Activated CD8-positive, alpha-beta memory T cell treated with anti-CD3 and anti-CD28 coated beads, Interleukin-2, amount 50 U/mL, for 4 hours (primary cell): ENCODE results near the gene ZNF317.
A peak's percentile ranks its signal among the peaks of the same experiment; 100 is the strongest.

ENCODE experiments used
- DNase-seq: peaks from one replicate; pipeline ENCODE4 v3.0.0-alpha.2; 2020

ZNF317 gene

GRCh38 chr19:9140159-9140874 is at the start of gene ZNF317:
Gene ZNF317, plus strand, starts transcription at chr19:9140397. Its CDS starts 15,620 bp downstream, at chr19:9156017.
- DNase-seq: peak; percentile 89

DNA sequence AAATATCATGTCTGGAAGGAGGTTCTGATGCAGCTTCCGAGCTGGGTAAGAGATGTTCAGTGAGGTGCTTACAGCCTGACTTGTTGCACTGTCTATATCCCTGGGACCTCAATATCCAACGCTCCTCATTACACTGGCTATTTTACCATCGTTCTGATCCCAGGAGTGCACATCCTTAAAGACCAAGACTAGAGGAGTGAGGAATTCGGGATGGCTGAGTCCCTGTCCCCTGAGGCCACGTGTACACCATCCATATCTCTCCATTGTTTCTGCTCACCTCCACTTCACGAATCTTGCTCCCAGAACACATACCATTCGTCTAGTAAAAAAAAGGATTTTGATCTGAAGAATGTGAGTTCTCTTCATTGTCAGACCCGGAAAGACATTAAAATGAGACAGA is 32.8 kb upstream of the ZNF317 start, which contains the start of gene OR7G2:
OR7G2 (minus strand) TSS at position 101 of the 400 bp plus-strand sequence. CDS start 4,232 bp downstream, outside the sequence.
- no peak for DNase-seq

DNA sequence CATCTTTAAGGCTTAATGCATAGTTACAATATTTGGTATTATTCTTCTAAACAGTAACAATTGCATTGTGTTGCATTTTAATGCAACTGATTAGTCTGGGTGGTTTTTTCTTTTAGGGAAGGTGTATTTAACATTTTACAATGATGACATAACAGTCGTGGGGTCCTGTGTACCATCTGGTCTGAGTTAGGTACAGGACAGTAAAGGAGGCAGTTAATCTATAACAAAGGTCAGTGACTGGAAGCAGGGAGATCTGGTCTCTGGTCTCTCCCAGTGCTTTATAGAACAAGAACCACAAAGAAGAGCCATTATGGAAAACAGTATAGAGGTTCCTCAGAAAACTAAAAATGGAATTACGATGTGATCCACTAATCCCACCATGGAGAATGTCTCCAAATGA is 30.2 kb upstream of the ZNF317 start:
- no peak for DNase-seq

GRCh38 chr19:9115307-9115813 is 24.8 kb upstream of the ZNF317 start, which contains the start of gene OR7G1:
Gene OR7G1, minus strand, starts transcription at chr19:9115763. Its CDS starts 0 bp downstream, at chr19:9115763.
- no peak for DNase-seq

DNA sequence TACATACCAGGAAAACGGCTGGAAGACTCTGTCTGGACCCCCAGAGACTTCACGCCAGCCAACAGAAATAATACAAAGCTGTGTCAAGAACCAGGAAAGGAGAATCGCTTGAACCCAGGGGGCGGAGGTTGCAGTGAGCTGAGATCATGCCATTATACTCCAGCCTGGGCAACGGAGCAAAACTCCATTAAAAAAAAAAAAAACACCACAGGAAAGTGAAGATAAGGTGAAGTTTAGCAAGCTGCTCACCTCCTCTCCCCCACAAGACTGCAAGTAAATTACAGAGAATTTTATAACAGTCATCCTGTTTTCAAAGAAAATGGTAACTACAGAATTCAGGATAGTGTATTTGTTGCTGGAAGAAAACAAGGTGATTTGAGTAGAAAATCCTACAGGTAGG is 23.6 kb upstream of the ZNF317 start:
- no peak for DNase-seq

- no peak for DNase-seq
These were observed 13.2 kb upstream of the ZNF317 start, which contains the start of gene OR7G3 for GRCh38 chr19:9126900-9127405. Gene OR7G3, minus strand, starts transcription at chr19:9126950. Its CDS starts 0 bp downstream, at chr19:9126950.

- DNase-seq: no peak
These were observed 12.0 kb upstream of the ZNF317 start for GRCh38 chr19:9128171-9128570.

GRCh38 chr19:9130965-9131364 is 9.2 kb upstream of the ZNF317 start:
- no peak for DNase-seq

GRCh38 chr19:9132422-9132821 is 7.8 kb upstream of the ZNF317 start:
- DNase-seq: no peak

DNA sequence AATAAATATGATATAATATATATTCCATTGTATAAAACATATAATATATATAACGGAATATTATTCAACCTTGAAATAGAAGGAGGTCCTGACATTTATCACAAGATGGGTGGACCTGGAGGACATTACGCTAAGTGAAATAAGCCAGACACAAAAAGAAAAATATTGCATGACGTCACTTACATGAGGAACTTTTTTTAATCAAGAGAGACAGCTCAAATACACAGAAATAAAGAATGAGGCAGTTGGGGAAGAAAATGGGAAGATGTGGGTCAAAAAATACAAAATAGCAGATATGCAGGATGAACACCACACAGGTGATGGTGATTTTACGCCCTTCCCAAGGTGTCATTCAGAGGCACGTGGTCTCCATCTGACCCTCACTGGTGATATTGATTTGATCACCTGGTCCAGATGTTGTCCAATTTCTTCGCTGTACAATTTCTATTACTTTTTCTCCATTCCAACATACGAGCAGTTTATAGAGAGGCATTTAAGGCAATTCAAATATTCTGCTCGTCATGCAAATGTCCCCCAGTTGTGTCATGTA is 513 bp upstream of the ZNF317 start:
- DNase-seq: no peak

GRCh38 chr19:9144920-9145319 is 4.7 kb downstream of the ZNF317 start:
- no peak for DNase-seq

DNA sequence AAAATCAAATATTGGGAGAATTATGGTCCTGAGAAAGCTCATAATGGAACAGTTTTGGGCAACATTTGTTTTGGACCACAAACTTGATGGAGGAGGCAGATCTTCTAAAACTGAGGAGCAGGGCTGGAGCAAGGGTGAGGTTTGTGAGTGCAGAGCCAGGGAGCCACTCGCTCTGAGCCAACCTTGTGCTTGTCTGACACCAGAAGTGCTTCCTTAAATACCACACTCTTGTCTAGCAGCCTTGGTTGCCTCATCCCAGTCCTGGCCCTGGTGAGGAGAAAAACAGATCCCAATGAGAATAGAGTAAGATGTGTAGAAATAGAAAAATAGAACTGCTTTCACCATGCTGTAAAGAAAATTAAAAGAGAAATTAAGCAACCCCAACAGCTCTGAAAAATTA is 6.7 kb downstream of the ZNF317 start:
- DNase-seq: no peak

DNA sequence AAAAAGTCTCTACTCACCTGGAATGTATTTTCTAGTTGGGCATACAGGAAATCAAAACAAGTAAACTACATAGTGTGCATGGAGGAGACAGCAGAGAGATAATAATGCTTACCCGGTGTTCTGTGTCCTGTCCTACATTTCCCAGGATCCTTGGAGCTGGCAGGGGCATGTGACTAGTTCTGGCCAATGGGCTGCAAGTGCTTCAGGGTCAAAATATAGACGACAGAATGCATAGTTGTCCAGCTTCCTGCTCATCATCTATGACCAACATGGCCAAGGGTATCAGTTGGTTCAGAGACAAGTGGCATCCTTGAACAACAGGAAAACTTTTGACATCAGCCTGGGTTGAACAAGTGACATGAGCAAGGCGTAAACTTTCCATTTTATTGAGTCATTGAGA is 8.5 kb downstream of the ZNF317 start:
- DNase-seq: no peak

- DNase-seq: no peak
These were observed 9.8 kb downstream of the ZNF317 start for GRCh38 chr19:9149997-9150396.

- DNase-seq: no peak
These were observed 10.5 kb downstream of the ZNF317 start for GRCh38 chr19:9150650-9151049.

DNA sequence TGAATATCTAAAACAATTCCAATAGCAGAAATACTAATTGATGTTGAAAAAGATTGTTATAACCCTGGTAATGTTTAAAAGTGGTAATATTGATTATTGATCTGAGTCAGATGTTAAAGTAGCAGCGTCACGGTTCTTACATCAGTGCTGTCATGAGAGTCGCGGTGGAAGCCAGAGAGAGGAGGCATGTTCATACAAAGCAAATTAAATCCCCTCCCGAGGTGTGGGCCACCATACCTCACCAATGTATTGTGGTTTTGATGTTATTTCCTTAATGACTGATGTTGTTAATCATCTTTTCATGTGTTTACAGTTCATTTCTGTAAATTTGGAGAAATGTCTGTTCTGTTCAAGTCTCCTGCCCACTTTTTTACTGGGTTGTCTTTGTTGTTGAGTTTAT is 11.2 kb downstream of the ZNF317 start:
- no peak for DNase-seq

GRCh38 chr19:9155591-9155990 is 15.4 kb downstream of the ZNF317 start:
- DNase-seq: no peak

DNA sequence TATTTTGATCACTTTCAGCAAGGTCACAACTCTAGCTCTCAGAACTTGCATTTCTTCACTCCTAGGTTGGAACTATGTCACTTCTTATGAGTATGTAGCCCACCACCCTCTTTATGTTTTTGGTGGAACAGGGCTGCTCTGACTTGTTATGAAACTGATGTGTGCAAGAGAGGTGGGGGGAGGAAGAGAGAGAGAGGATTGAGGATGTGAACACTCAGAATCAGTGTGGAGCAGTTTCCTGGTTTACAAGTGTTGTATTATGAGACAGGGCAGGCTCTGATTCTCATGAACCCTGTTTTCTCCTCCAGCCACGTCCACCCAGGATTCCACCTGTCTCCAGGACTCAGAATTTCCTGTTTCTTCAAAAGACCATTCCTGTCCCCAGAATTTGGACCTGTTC is 16.1 kb downstream of the ZNF317 start:
- DNase-seq: no peak

- DNase-seq: no peak
These were observed 19.7 kb downstream of the ZNF317 start for GRCh38 chr19:9159891-9160290.

- no peak for DNase-seq
These were observed 21.2 kb downstream of the ZNF317 start for GRCh38 chr19:9161427-9161826.

DNA sequence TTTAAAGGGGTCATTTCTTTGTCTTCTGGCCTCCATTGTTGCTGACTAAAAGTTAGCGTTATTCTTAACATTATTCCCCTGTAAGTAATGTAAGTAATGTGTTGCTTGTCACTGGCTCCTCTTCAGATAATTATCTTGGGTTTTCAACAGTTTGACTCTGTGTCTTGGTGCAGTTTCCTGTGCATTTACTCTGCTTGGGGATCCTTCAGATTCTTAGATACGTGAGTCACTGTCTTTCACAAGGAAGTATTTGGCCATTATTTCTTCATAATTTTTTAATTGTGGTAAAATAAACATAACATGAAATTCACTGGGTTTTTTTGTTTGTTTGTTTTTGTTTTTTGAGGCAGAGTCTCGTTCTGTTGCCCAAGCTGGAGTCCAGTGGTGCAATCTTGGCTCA is 25.1 kb downstream of the ZNF317 start:
- DNase-seq: no peak

DNA sequence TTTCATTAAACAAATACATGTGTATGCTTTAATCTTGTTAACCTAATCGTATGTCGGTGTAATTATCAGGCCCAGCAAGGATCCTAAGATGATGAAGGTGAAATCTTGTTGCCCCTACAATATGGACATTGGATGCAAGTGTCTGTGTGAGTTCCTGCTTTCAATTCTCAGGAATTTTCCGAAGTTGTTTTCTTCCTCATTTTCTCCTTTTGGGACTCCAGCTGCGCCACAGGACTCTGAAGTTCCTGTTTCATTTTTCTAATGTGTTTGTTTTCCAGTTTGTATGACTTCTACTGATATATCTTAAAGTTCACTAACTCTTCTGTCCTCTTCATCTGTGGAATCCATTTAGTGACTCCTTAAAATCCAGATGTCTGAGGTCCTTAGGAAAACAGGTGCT is 26.6 kb downstream of the ZNF317 start:
- no peak for DNase-seq

DNA sequence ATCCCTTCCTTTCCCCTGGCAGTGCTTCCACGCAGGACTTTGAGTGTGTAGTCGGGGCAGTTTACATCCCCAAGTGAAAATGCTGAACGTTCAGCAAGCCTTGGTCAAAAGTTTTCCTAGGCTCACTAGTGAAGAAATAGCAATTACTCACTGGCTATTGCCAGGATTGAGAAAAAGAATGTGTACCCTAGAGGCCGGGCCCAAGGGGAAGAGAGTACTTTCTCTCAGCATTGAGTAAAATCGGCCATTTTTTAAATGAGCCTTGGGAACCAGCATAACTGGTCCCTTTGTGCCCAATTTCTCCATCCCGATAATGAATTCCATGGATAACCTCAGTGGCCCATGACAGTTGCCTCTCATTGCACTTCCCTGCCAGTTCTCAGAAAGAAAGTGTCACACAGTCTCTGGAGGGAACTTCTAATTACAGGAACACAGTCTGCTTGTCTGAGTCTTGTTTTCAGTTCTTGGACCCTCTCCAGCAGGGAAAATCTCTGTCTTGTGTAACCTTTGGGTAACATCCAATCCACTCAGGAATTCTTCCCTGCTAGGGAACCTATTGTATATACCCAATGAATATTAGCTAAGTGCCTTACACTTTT is 31.3 kb downstream of the ZNF317 start:
- DNase-seq: no peak

GRCh38 chr19:9175326-9175725 is 35.1 kb downstream of the ZNF317 start:
- no peak for DNase-seq
